Ovary (tissue), 3 donors: ENCODE results near the gene TBC1D28.
"Not testable (repeated sequence)": the region's sequence is repeated elsewhere in the genome, so short reads cannot be mapped to it uniquely, and the experiment has no call there.

Source experiments
- EP300 ChIP-seq: sonication (generic); formaldehyde crosslinking; IDR thresholded peaks from one replicate; pipeline ENCODE4 v1.6.1; 2017; ENCODE audit warnings: antibody characterized with exemption
- TF ChIP-seq, protein P1 (sequence below), 3 donors: fragments of 450-650 bp in 2 of 3; fragments of 200-600 bp in 1 of 3; IDR thresholded peaks; one replicate each; pipeline versions ENCODE4 v1.5.1 to v1.8.0; 2016 to 2022; ENCODE audit warnings: antibody characterized with exemption in 3 of 3, mild to moderate bottlenecking in 1 of 3
- donor health status: DM: no; HTN: no; CAD: no.

DNA sequence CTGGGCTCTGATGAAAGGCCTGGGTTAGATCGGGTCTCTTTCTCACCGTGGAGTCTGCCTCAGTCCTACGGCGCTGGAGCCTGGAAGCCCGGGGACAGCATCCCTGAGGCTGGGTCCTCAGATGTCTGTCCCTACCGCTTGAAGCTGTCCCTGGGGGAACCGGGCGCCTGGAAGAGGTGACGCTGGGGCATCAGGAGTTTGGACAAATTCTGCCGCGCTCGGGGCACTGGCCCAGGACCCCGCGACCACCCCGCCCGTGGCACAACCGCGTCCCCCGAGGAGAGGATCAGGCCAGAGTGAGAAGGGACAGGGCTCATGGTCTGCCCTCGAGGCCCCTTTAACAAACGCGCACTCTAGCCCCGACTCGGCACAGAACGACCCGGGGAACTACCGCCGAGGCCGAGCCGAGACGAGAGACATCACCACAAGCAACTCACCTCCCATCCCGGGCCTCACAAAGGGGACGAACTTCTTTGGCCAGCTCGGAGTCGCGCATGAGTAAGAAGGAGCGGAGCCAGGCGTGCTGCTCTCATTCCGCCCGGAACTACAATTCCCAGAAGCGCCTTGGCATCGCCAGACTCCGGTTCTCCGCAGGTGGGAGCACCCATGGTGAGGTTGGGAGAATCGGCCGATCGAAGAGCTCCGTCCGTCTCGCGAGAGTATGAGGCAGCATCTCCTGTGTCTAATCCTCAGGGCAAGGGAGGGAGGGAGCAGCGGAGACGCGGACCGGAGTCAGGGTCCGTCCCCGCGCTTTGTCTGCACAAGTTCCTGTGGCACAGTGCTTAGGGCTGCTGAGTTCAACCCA is 37.8 kb upstream of the TBC1D28 start, which contains the start of gene FOXO3B:
- TF ChIP-seq, protein P1, sequence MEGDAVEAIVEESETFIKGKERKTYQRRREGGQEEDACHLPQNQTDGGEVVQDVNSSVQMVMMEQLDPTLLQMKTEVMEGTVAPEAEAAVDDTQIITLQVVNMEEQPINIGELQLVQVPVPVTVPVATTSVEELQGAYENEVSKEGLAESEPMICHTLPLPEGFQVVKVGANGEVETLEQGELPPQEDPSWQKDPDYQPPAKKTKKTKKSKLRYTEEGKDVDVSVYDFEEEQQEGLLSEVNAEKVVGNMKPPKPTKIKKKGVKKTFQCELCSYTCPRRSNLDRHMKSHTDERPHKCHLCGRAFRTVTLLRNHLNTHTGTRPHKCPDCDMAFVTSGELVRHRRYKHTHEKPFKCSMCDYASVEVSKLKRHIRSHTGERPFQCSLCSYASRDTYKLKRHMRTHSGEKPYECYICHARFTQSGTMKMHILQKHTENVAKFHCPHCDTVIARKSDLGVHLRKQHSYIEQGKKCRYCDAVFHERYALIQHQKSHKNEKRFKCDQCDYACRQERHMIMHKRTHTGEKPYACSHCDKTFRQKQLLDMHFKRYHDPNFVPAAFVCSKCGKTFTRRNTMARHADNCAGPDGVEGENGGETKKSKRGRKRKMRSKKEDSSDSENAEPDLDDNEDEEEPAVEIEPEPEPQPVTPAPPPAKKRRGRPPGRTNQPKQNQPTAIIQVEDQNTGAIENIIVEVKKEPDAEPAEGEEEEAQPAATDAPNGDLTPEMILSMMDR (IDR thresholded peaks at IDR 0.05): not testable (repeated sequence)
- TF ChIP-seq EP300: not testable (repeated sequence)
